ENCODE data around the gene PIWIL4.
"Not testable (repeated sequence)": the region's sequence is repeated elsewhere in the genome, so short reads cannot be mapped to it uniquely, and the experiment has no call there.

PIWIL4 gene

DNA sequence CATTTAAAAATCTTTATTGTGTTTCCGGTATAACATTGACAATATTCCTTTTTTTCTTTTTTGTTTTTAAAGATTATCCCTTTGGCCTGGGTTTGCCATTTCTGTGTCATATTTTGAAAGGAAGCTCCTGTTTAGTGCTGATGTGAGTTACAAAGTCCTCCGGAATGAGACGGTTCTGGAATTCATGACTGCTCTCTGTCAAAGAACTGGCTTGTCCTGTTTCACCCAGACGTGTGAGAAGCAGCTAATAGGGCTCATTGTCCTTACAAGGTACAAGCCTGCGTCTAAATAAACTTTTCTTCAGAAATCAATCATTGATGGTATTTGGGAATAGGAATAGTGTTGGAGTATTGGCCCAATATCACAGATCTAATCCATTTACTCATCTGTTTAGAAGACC is 19.8 kb downstream of the PIWIL4 start:
- DNase-seq: no peak

DNA sequence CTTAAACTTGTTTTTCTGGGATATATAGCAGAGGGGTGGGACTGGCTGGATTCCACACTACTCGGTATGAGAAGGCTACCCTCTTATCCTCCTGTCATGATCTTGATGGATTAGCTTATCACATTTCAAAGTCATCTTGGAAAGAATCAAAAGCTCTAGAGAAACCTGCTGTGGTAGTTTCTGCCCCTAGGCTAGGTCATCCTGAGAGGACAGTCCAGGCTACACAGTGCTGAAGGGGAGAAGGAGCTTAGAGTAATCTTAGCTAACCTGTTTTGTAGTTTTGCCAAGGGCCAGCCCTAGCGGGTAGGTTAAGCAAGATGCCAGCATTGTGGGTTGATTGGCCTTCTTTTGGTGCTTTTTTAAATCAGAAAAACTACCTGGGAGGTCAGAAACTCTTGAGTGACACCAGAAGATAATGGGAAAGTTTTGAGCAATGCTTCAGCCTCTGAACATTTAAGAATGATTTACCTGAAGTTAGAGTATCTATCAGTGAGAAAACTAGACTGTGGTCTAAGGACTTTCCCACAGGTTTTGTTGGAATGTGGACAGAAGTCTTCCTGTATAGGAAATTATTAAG is 21.3 kb downstream of the PIWIL4 start:
- no peak for DNase-seq

DNA sequence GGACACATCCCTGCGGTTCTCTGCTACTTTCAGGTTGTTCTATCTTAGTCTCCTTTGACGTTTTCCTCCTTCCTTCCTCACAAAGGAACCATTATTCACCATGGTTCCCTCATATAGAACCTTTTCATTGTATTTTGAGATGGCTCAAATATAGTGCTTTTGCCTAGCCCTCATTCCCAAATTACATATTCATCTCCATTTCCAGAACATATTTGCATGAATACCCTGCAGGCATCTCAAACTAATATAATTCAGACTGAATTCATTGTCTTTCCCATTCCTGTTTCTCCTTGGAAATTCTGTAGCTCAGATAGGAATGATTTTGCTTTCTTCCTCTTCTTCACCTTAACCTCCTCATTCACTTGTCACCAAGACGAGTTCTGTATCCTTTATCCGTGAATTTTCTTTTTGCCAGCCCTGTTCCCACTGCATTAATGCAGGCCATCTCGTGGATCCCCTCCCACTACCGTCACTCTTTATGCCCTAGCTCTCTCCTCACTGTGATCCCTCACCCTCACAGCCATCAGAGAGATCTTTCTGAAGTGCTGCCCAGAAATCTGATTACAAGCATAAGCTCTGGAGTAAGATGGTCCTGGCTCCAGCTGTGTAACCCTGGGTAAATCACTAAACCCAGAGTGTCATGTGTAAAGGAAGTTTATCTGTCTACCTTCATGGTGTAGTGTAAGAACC is 23.3 kb downstream of the PIWIL4 start:
- DNase-seq: no peak

DNA sequence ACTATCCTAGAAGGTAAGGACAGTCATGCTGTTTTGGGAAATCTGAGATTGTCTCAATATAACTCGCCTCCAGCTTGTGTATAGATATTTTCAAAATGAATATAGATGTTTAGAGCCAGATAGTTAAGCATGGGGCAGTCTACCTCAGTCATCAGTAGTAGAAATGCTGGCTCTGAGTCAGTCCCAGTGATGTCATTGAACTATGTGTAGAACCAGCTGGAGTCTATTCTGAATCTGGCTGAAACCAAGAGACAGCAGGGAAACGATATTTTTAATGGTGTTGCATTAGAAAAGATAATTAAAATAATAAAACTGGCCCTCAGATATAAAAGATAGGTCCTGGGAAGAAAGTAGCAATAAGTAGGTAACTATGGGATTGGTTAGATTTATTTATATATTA is 25.9 kb downstream of the PIWIL4 start:
- DNase-seq: no peak

DNA sequence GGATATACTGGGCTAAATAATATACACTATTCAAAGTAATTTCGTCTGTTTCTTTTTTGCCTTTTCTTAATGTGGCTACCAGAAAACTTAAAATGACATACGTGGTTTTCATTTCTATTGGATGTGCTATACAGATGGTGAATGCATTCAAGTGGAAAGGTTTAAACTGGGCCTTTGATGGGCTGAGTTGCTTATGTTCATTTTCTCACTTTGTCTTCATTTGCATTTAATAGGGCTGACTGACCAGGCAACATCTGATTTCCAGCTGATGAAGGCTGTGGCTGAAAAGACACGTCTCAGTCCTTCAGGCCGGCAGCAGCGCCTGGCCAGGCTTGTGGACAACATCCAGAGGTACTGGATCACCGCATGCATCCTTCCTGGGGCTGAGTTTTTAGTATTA is 27.9 kb downstream of the PIWIL4 start:
- no peak for DNase-seq

DNA sequence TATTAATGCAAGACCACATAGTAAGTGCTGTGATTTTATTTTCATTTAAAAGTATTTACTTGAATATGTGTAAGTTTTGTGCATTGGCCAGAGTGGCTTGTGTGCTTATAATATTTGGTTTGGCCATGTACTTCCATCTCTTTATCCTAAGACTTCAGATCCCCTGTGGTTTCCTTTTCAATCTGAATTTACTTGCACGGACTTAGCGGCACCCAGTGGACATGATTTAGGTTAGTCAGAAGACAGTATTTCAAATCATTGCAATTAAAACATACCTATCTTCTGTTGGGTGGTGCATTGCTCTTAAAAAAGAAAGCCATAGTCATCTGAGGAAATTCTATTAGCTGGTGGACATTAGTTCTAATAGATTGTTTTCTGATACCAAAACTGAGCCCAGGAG is 30.7 kb downstream of the PIWIL4 start:
- no peak for DNase-seq

DNA sequence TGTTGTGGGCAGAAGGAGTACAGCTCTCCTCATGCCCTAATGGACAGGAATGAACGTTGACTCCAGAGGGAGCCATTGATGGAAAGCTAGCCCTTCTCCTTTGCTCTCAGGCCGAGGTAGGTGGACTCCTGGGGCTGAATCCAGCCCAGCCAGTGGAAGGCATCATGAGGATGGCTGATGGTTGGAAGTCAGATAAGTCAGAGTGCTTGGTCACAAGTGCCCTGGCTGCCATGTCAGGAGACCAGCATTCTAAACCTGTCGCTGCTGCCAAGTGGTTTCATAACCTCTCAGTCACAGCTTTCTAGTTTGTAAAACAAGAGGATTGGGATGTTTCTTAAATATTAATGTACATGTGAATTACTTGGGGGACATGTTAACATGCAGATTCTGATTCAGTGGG is 32.3 kb downstream of the PIWIL4 start:
- no peak for DNase-seq

DNA sequence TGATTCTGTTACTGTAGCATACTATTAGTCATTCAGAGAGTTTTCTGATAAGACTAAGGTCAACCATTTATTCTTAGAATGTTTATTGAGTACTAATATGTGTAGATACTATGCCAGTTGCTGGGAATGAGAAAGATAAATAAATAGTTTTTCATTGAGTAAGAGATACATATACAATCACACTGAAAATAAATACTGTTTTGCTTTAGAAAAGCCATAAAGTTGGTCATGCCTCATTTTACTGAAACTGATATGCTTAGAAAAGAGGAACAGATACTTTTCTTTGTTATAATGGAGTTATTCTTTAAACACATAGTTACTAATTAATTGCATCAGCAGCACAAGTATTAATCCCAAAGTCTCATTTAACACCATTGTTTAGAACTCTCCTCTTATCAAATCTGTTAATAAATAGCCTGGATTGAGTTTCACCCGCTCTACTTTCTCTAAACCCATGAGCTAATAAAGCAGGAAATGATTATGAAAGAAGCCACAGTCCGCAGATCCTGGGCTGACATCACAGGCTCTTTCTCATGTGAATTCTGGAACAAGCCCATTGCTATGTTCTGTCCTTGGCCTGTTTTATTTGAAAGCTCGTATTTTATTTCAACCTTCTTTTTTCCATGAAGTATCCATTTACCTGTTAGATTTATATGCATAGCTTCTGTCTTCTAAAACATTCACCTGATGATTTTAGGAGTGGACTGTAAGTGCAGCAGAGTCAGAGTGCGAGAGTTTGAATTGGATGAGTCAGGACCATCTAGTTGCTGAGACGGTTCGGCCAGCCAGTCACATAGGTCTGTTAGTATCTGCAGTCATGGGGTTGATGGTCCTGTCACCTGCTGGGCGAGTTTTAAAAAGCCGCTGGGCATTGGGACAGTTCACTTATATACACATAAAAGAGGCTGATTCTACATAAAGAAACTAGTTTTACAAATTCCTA is 35.5 kb downstream of the PIWIL4 start:
- no peak for DNase-seq

DNA sequence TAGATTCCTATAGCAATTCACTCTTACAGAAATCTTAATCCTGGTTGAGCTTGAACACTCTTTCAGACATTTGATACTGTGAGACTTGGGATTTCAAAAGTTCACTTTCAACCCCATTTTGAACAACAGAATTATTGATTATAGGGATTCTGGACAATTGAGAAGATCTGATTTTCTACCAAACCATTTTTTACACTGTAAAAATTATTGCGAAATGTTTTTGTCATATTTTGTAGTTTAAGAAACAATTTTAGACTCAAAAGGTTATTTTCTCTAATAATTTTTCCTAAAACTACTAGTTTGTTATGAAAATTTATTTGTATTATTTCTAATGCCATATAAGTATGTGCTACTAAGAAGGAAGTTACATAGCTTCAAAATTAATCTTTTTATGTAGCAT is 36.4 kb downstream of the PIWIL4 start:
- DNase-seq: no peak

DNA sequence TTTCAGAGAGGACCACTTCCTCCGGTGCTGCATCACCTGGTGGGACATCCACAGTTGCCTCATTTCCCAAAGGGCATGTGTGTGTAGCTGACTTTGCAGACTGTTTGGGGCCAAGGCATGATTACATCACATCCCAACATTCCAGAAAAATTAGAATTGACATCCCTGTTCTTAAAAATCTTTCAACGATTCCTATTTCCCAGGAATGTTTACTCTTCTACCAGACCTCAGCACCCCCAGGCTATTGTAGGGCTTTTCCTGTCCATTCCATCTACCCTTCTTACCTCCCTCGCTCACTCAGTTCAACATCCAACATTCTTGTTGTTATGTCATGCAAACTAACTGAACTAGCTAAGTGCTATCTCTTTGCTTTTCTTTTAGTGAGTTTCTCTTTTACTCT is 37.3 kb downstream of the PIWIL4 start:
- DNase-seq: no peak

DNA sequence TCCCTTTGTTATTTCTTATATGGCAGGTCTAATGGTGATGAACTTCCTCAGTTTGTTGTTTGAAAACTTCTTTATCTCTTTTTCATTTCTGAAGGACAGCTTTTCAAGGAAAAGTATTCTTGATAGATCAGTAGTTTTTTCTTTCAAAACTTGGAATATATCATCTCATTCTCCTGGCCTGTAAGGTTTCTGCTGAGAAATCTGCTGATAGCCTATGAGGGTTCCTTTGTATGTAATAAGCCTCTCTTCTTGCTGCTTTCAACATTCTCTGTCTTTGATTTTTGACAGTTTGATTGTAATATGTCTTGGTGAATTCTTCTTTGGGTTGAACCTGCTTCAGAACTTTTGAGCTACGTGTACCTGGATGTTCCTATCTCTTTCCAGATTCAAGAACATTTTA is 46.0 kb downstream of the PIWIL4 start:
- DNase-seq: no peak

DNA sequence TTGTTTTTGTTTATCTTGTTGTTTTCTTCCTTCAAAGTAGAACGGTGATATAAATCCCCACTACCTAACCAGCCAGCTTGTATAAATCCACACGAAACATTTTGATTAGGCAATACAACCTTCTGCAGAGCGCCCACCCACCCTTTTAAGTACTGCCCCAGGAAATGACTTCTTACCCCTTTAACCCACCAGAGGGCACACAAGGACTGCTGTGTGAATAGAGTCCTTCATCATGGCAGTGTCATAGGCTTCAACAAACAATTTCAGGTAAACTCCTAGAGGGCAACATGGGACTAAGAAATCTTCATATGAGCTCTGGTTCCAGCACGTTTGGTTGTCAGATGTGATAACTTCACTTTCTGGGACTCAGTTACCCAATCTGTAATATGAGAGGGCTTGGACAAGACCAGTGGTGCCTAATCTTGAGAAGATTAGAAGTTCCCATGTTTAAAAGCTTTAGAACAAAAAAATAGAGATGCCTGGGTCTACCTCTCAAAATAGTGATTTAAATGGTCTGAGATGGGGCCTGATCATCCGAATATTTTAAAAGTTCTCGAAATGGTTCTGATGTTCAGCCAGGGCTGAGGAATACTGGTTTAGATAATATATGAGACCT is 56.1 kb downstream of the PIWIL4 start:
- DNase-seq: peak; percentile 67

DNA sequence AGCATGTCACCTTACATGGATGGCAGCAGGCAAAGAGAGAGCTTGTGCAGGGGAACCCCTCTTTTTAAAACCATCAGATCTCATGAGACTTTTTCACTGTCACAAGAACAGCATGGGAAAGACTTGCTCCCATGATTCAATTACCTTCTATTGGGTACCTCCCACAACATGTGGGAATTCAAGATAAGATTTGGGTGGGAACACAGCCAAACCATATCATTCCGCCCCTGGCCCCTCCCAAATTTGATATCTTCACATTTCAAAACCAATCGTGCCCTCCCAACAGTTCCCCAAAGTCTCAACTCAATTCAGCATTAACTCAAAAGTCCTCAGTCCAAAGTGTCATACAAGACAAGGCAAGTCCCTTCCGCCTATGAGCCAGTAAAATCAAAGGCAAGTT is 58.3 kb downstream of the PIWIL4 start:
- DNase-seq: not testable (repeated sequence)

DNA sequence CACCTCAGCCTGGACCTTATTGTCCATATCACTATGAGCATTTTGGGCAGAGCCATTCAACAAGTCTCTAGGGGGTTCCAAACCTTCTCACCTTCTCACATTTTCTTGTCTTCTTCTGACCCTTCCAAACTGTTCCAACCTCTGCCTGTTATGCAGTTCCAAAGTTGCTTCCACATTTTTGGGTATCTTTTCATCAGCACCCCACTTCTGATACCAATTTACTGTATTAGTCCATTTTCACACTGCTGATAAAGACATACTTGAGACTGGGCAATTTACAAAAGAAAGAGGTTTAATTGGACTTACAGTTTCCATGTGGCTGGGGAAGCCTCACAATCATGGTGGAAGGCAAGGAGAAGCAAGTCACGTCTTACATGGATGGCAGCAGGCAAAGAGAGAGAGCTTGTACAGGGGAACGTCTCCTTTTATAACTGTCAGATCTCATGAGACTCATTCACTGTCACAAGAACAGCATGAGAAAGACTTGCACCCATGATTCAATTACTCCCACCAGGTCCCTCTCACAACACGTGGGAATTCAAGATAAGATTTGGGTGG is 59.9 kb downstream of the PIWIL4 start:
- DNase-seq: not testable (repeated sequence)

DNA sequence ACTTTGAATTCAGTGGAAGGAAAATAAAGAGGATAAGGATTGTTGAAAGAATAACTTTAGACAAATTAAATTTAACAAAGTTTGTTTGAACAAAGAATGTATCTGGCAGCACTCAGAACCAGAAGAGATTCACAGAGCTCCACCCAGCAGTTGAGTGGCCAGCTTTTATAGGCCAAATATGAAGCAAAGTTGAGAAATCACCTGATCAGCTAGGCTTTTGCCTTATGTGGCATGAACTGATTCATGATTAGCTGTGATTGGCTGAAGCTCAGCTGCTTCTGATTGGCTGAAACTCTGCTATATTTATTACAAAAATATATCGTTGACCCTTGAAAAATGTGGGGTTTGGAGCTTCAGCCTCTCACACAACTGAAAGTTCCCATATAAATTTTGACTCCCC is 62.6 kb downstream of the PIWIL4 start:
- no peak for DNase-seq

DNA sequence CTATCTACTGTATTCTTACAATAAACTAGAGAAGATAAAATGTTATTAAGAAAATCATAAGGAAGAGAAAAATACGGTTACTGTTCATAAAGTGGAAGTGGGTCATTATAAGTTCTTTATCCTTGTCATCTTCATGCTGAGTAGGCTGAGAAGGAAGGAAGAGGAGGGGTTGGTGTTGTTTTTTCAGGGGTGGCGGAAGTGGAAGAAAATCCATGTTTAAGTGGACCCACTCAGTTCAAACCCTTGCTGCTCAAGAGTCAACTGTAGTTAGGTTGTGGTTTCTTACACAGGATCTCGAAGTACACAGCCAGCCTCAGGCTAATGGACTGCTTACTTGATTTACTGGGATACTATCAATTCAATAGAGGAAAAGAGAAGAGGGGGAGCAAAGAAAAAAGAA is 63.1 kb downstream of the PIWIL4 start:
- DNase-seq: no peak

DNA sequence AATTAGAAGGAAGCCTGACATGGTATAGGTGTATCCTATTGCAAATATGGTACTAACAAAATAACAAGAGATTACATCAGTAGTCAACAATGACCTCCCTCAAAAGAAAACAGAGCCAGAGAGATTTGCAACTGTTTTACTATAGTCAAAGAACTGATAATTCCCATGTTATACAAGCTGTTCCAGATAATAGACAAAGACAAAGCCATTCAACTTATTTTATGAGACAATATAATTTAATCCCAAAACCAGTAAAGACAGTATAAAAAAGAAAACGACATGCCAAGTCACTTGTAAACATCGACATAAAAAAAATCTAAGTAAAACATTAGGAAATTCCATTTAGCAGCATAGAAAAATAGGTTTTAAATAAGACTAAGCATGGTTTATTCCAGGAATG is 65.2 kb downstream of the PIWIL4 start:
- no peak for DNase-seq

DNA sequence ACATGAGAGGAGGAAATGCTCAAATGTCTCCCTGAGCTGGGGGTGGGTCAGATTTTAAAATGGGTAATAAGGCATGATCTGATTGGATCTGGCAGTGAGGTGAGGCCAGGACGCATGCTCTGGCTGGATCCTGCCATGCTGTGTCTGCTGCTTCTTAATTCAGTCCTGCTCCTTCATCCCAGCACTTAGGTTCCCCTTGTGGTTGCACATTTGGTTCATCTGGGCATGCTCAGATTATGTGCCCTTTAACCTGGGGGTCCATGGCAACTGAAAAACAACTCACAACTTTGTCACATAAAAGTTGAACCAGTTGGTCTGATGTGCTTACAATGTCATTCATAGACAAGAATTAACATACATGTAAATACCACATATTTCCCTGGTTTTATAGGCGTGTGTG is 67.9 kb downstream of the PIWIL4 start:
- no peak for DNase-seq

DNA sequence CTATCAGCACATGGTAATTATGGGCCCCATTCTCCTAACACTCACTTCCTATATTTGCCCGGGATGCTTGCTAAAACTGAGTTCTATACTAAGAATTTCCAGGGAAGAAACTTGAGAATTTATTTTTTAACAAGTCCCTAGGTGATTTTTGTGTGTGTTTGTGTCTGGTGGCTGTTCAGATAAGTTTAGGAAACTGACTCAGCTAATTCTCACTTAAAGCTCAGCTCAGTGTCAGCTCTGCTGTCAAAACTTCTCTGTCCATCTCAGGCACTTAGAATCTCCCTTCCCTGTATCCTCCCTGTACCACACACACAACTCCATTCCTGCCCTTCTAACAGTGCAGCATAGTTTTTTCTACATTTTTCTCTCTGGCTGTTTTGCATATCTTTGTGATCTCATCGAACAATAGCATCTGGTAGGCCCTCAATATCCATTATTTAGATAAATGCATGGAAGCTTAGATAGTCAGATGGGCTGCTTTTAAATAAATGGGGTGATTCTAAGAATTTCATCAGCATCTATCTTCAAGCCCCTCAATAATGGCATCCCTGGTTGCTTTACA is 69.3 kb downstream of the PIWIL4 start:
- no peak for DNase-seq

DNA sequence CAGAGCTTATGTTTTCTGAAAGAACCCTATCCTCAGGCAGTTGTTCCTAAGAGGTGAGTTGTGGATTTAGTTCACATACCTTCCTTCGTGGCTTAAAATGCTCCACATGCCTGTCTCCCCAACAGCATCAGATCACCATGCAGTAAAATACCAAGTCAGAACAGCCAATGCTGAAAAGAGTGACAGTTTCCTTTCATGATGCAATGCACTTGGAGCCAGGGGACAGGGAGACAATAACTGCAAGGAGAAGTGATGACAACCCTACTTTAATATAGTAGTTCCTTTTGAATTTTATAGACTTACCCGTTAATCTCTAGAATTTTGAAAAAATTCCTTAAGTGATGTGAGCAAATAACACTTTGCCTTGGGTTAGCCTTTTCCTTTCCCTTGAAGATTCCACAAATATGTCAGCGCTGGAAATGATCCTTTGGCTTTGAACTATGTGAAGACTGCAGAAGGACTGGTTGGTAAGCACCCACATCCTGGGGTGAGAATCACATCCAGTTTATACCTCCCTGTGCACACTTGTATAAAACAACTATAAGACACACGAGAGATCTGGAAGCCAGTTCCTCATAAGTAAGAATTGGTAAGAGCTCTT is 71.2 kb downstream of the PIWIL4 start:
- DNase-seq: no peak

DNA sequence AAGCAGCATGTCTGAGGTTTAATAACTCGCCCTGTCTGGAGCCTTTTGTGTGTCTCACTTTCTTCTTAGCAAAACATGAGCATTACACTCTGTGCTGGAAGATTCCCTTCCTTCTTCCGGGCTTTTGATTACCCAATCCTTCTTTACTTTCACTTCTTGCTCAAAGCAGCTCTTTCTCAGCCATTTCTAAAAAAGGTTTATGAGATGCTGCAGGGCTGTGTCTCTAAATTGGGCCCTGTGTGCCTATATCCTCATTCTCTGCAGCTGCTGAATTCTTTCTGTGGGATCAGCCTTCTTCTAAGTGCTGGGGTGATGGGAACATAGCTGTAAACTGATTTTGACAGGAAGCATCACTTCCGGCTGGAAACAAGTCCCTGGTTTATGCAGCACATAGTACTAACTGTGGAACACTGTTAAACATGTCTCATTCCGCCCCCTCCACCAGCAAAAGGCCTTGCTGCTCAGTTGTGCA is 71.8 kb downstream of the PIWIL4 start:
- DNase-seq: no peak

Data from NCI-H1436 treated with DMSO at 0.1 percent for 48 hours (cell line).